ENCODE data around the gene DPP4. TPM values are rescaled to one million over a fixed set of nuclear protein-coding genes. Genes with fewer than 3 reads are reported as not detected.

Gene DPP4
- total and polyA plus RNA-seq, 2 of the 13 experiments (the other 11 are each of a cell fraction or from before 2014, with no cell fraction given), result 39.4 to 109 TPM

DNA sequence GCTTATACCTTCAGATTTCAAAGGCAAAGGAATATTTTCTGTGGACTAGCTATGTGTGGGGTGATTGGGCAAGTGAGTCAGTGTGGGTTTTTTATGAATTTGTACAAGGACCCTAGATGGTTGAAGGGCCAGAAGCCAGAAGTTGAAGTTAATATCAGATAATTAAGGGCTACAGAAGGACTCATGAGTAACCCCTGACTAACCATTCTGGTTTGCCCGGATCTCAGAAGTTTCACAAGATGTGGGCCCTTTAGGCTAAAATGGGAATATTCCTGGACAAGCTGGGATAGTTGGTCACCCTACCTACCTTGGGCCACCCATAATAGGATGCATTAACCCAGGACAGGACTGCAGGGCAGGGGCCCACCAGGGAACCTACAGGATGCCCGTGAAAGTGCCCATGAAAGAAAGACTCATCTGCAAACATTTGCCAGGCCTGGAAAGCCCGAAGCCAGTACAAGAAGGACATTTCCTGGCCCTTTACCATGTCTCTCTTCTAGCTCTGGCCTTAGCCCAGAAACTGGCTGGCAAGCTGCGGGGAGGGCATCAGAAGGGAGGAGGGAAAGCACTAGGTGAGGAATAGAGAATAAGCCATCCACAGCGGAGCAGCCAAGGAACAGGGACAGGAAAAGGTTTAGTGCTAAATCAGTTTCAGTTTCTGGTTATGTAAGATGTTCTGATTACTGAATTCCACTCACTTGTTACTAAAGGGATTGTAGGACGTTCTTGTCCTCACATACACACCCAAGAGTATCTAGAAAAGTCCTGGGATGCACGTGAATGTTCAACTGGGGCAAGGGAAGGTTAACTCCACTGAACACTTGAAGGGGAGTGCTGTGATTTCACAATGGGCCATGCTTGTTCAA, 44.4 kb upstream of the DPP4 start:
- WGBS (ENCODE audit: low lambda C conversion rate), result 82% methylated on average over 7 of the region's 7 CpGs
- Histone ChIP-seq H3K36me3 (replicated peaks in 1 of 2; ENCODE audit: control insufficient read depth in 1 of 2, insufficient read depth in 2 of 2, low read length in 2 of 2) (no peaks in the 10 kb centered on the region), H3K4me2 (ENCODE audit: low read depth, low read length) (no peak overlapping the region), H3K27me3 (ENCODE audit: control insufficient read depth in 1 of 2, insufficient read depth in 2 of 2, low read length in 2 of 2) (no peaks in the 10 kb centered on the region), H3K4me1 (ENCODE audit: insufficient read depth, low read length) (peaks cover 45% of the 10 kb centered on the region), H2AFZ (ENCODE audit: low read length) (no peak overlapping the region), H4K20me1 (ENCODE audit: insufficient read depth, low read length) (no peaks in the 10 kb centered on the region), H3K27ac (ENCODE audit: extremely low read length, insufficient read depth, low read length) (no peak overlapping the region), H3K9me3 (ENCODE audit: low read length) (peaks cover 13% of the 10 kb centered on the region), H3K9ac (ENCODE audit: insufficient read depth, low read depth, low read length) (no peak overlapping the region), H3K79me2 (ENCODE audit: insufficient read depth, low read length) (no peaks in the 10 kb centered on the region), H3K4me3 (replicated peaks in 1 of 3; ENCODE audit: insufficient read depth in 1 of 3, low read depth in 2 of 3, low read length in 3 of 3) (no peak overlapping the region)
- CTCF ChIA-PET (ENCODE audit: low intra/inter-chr PET ratio, low total read pairs), result interaction anchor here (2.3 kb wide), 1 partner anchor 111 kb away, joined by 5 read pairs; no protein-coding TSS in a partner anchor
- no peak for ATAC-seq
- DNase-seq (ENCODE audit: low spot score), result no peak
- intact Hi-C loops (cut with micrococcal nuclease; ENCODE audit: unreplicated experiment) (no loop called here), in situ Hi-C loops (cut with HindIII; ENCODE audit: extremely low pct_ligation_motif_present, low pct_unique_long_range_greater_than_20kb) (no loop called here)
- POLR2A ChIA-PET, result no interaction called here
- FAIRE-seq, result no peak
- BruUV-seq (replicated peaks), result no TSS peak
- TF ChIP-seq ZNF17 (CRISPR knock-in tag; IDR thresholded peaks at IDR 0.05) (no peak), ZNF781 (CRISPR knock-in tag; IDR thresholded peaks at IDR 0.05; ENCODE audit: borderline replicate concordance, not compliant biosample characterization) (no peak), ZNF256 (CRISPR knock-in tag; conservative IDR thresholded peaks at IDR 0.05) (no peak), MYC (CRISPR knock-in tag; IDR thresholded peaks at IDR 0.05; ENCODE audit: borderline replicate concordance) (no peak), TCF12 (IDR thresholded peaks at IDR 0.05) (no peak), TCF12 (CRISPR knock-in tag; IDR thresholded peaks at IDR 0.05) (no peak), ZNF367 (CRISPR knock-in tag; IDR thresholded peaks at IDR 0.05; ENCODE audit: borderline replicate concordance) (no peak), ZNF333 (CRISPR knock-in tag; IDR thresholded peaks at IDR 0.05; ENCODE audit: borderline replicate concordance) (no peak), RORA (CRISPR knock-in tag; IDR thresholded peaks at IDR 0.05) (no peak), ZNF816 (CRISPR knock-in tag; IDR thresholded peaks at IDR 0.05; ENCODE audit: borderline replicate concordance) (no peak), ZNF776 (CRISPR knock-in tag; IDR thresholded peaks at IDR 0.05) (no peak), MLLT10 (CRISPR knock-in tag; IDR thresholded peaks at IDR 0.05) (no peak), RARG (CRISPR knock-in tag; IDR thresholded peaks at IDR 0.05; ENCODE audit: low read depth) (no peak)
- TF ChIP-seq, protein P1, sequence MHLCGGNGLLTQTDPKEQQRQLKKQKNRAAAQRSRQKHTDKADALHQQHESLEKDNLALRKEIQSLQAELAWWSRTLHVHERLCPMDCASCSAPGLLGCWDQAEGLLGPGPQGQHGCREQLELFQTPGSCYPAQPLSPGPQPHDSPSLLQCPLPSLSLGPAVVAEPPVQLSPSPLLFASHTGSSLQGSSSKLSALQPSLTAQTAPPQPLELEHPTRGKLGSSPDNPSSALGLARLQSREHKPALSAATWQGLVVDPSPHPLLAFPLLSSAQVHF (CRISPR knock-in tag; IDR thresholded peaks at IDR 0.05), result no peak
- TF ChIP-seq, protein P2, sequence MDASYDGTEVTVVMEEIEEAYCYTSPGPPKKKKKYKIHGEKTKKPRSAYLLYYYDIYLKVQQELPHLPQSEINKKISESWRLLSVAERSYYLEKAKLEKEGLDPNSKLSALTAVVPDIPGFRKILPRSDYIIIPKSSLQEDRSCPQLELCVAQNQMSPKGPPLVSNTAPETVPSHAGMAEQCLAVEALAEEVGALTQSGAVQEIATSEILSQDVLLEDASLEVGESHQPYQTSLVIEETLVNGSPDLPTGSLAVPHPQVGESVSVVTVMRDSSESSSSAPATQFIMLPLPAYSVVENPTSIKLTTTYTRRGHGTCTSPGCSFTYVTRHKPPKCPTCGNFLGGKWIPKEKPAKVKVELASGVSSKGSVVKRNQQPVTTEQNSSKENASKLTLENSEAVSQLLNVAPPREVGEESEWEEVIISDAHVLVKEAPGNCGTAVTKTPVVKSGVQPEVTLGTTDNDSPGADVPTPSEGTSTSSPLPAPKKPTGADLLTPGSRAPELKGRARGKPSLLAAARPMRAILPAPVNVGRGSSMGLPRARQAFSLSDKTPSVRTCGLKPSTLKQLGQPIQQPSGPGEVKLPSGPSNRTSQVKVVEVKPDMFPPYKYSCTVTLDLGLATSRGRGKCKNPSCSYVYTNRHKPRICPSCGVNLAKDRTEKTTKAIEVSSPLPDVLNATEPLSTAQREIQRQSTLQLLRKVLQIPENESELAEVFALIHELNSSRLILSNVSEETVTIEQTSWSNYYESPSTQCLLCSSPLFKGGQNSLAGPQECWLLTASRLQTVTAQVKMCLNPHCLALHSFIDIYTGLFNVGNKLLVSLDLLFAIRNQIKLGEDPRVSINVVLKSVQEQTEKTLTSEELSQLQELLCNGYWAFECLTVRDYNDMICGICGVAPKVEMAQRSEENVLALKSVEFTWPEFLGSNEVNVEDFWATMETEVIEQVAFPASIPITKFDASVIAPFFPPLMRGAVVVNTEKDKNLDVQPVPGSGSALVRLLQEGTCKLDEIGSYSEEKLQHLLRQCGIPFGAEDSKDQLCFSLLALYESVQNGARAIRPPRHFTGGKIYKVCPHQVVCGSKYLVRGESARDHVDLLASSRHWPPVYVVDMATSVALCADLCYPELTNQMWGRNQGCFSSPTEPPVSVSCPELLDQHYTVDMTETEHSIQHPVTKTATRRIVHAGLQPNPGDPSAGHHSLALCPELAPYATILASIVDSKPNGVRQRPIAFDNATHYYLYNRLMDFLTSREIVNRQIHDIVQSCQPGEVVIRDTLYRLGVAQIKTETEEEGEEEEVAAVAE (CRISPR knock-in tag; IDR thresholded peaks at IDR 0.05; ENCODE audit: borderline replicate concordance), result no peak
- TF ChIP-seq, protein P3, sequence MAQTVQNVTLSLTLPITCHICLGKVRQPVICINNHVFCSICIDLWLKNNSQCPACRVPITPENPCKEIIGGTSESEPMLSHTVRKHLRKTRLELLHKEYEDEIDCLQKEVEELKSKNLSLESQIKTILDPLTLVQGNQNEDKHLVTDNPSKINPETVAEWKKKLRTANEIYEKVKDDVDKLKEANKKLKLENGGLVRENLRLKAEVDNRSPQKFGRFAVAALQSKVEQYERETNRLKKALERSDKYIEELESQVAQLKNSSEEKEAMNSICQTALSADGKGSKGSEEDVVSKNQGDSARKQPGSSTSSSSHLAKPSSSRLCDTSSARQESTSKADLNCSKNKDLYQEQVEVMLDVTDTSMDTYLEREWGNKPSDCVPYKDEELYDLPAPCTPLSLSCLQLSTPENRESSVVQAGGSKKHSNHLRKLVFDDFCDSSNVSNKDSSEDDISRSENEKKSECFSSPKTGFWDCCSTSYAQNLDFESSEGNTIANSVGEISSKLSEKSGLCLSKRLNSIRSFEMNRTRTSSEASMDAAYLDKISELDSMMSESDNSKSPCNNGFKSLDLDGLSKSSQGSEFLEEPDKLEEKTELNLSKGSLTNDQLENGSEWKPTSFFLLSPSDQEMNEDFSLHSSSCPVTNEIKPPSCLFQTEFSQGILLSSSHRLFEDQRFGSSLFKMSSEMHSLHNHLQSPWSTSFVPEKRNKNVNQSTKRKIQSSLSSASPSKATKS (CRISPR knock-in tag; IDR thresholded peaks at IDR 0.05), result no peak
